ENCODE measurements around the gene OTOF.

Gene OTOF

GRCh38 chr2:26464390-26465265 is 13.3 kb downstream of the OTOF start:
- no peak overlapping the region for H3K27ac ChIP-seq
- TF ChIP-seq ZFX (IDR thresholded peaks at IDR 0.05) (no peak), CTCF (conservative IDR thresholded peaks at IDR 0.05) (no peak)

GRCh38 chr2:26463244-26464192 is 14.4 kb downstream of the OTOF start:
- no peak for TF ChIP-seq ZFX (IDR thresholded peaks at IDR 0.05)
- no peak overlapping the region for H3K27ac ChIP-seq

- H3K27ac ChIP-seq: no peak overlapping the region
- no peak for TF ChIP-seq ZFX (IDR thresholded peaks at IDR 0.05)
- peak; percentile 67 for TF ChIP-seq CTCF (conservative IDR thresholded peaks at IDR 0.05)
Measured at GRCh38 chr2:26462511-26463243, 15.2 kb downstream of the OTOF start.

- no peak overlapping the region for H3K27ac ChIP-seq
- TF ChIP-seq ZFX (IDR thresholded peaks at IDR 0.05) (no peak), CTCF (conservative IDR thresholded peaks at IDR 0.05) (no peak)
Measured at GRCh38 chr2:26462100-26462499, 15.8 kb downstream of the OTOF start.

- H3K27ac ChIP-seq: no peak overlapping the region
Measured at GRCh38 chr2:26461601-26462023, 16.3 kb downstream of the OTOF start.

GRCh38 chr2:26460613-26461031 is 17.3 kb downstream of the OTOF start:
- no peak overlapping the region for H3K27ac ChIP-seq
- TF ChIP-seq ZFX (IDR thresholded peaks at IDR 0.05) (no peak), CTCF (conservative IDR thresholded peaks at IDR 0.05) (no peak)

More at GRCh38 chr2:26461601-26462023, 16.3 kb downstream of the OTOF start:
- TF ChIP-seq CTCF (conservative IDR thresholded peaks at IDR 0.05) (no peak), ZFX (IDR thresholded peaks at IDR 0.05) (no peak)

GRCh38 chr2:26459991-26460612 is 17.8 kb downstream of the OTOF start:
- no peak for TF ChIP-seq ZFX (IDR thresholded peaks at IDR 0.05)
- no peak for TF ChIP-seq CTCF (conservative IDR thresholded peaks at IDR 0.05)
- H3K27ac ChIP-seq: no peak overlapping the region

Data from C4-2B (cell line).